ENCODE data around the gene ODAD2. TPM values are rescaled to one million over a fixed set of nuclear protein-coding genes. Genes with fewer than 3 reads are reported as not detected.
"Not testable (repeated sequence)": the region's sequence is repeated elsewhere in the genome, so short reads cannot be mapped to it uniquely, and the experiment has no call there.

The ODAD2 gene
- total and polyA plus RNA-seq, 2 of the 8 experiments (the other 6 are each of a cell fraction or from before 2014, with no cell fraction given) = 0.95 to 4.3 TPM

- WGBS, 2 experiments (ENCODE audit: extremely low coverage in 1 of 2, insufficient coverage in 1 of 2, insufficient read length in 1 of 2, insufficient replicate concordance in 2 of 2, low coverage in 1 of 2, low lambda C conversion rate in 2 of 2, missing lambda C conversion rate in 1 of 2) = 94% methylated on average over 7 of the region's 7 CpGs; no CpG with 5 or more reads in 1 of the 2 experiments
- FAIRE-seq; POLR2A ChIA-PET (ENCODE audit: partially characterized antibody): not testable (repeated sequence)
Measured at GRCh38 chr10:27969931-27970330, 28.9 kb downstream of the ODAD2 start.

More at GRCh38 chr10:27969931-27970330, 28.9 kb downstream of the ODAD2 start:
- H3K27ac ChIP-seq (ENCODE audit: low read depth, low read length); H4K5ac ChIP-seq (ENCODE audit: insufficient read length, low read depth, low read length); H3K36me3 ChIP-seq (ENCODE audit: control insufficient read depth in 2 of 4, insufficient read depth in 4 of 4, low read length in 3 of 4); H2AK5ac ChIP-seq (ENCODE audit: low read depth, low read length); H3K4ac ChIP-seq (replicated peaks; ENCODE audit: insufficient read length, low read depth, low read length); H4K8ac ChIP-seq (ENCODE audit: extremely low read depth, insufficient read depth, low read length); CTCF ChIA-PET (ENCODE audit: partially characterized antibody); H2BK5ac ChIP-seq (ENCODE audit: low read depth, low read length); H3K79me2 ChIP-seq (ENCODE audit: control insufficient read depth in 1 of 2, insufficient read depth in 2 of 2, low read length in 2 of 2); H2AFZ ChIP-seq (ENCODE audit: low read length); H4K20me1 ChIP-seq (replicated peaks in 1 of 2; ENCODE audit: control insufficient read depth in 1 of 2, insufficient read depth in 2 of 2, low read length in 2 of 2); H3K23me2 ChIP-seq (ENCODE audit: low read depth, low read length); H4K91ac ChIP-seq (replicated peaks; ENCODE audit: insufficient read length, low read length); H3K9me3 ChIP-seq (ENCODE audit: insufficient read depth in 2 of 2, low read depth in 1 of 2, low read length in 1 of 2); H3K23ac ChIP-seq (ENCODE audit: insufficient read length); H2BK12ac ChIP-seq (ENCODE audit: low read depth, low read length); H2BK20ac ChIP-seq (ENCODE audit: low read length); H2BK15ac ChIP-seq (ENCODE audit: low read length); H3K14ac ChIP-seq (ENCODE audit: insufficient read length); H3K9ac ChIP-seq (replicated peaks in 1 of 4; ENCODE audit: extremely low read depth in 1 of 4, low read depth in 3 of 4, low read length in 3 of 4); H3K56ac ChIP-seq (replicated peaks; ENCODE audit: insufficient read length, low read depth, low read length); H3K4me1 ChIP-seq (replicated peaks in 1 of 4; ENCODE audit: control insufficient read depth in 3 of 4, insufficient read depth in 4 of 4, low read length in 3 of 4); H3K18ac ChIP-seq (ENCODE audit: extremely low read depth, low read length); H3K27me3 ChIP-seq (replicated peaks in 1 of 4; ENCODE audit: control insufficient read depth in 3 of 4, extremely low read depth in 1 of 4, insufficient read depth in 3 of 4, low read length in 3 of 4); H2BK120ac ChIP-seq (replicated peaks; ENCODE audit: low read depth, low read length); H3K4me3 ChIP-seq (ENCODE audit: extremely low read depth in 1 of 4, insufficient read depth in 2 of 4, low read depth in 3 of 4, low read length in 4 of 4); DNase-seq (ENCODE audit: low read depth in 1 of 2, low spot score in 2 of 2); H3K79me1 ChIP-seq (ENCODE audit: low read depth, low read length); H3K4me2 ChIP-seq (ENCODE audit: insufficient read depth in 1 of 2, low read depth in 2 of 2, low read length in 2 of 2): not testable (repeated sequence)

All from H1 (cell line).